ENCODE data around the gene TRPC4AP.

- TF ChIP-seq, protein P1, sequence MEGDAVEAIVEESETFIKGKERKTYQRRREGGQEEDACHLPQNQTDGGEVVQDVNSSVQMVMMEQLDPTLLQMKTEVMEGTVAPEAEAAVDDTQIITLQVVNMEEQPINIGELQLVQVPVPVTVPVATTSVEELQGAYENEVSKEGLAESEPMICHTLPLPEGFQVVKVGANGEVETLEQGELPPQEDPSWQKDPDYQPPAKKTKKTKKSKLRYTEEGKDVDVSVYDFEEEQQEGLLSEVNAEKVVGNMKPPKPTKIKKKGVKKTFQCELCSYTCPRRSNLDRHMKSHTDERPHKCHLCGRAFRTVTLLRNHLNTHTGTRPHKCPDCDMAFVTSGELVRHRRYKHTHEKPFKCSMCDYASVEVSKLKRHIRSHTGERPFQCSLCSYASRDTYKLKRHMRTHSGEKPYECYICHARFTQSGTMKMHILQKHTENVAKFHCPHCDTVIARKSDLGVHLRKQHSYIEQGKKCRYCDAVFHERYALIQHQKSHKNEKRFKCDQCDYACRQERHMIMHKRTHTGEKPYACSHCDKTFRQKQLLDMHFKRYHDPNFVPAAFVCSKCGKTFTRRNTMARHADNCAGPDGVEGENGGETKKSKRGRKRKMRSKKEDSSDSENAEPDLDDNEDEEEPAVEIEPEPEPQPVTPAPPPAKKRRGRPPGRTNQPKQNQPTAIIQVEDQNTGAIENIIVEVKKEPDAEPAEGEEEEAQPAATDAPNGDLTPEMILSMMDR (conservative IDR thresholded peaks at IDR 0.05; ENCODE audit: low read length) = no peak
- TF ChIP-seq EZH2phosphoT487 (IDR thresholded peaks at IDR 0.05; ENCODE audit: borderline replicate concordance, low read depth, low read length) = no peak
Observed at GRCh38 chr20:34978092-34978744, 114.4 kb downstream of the TRPC4AP start.

Measured in OCI-LY7 (cell line).